AG09309 (cell line): Measurements from ENCODE around the gene AATK.
A peak's percentile ranks its signal among the peaks of the same experiment; 100 is the strongest.

Source experiments
- DNase-seq: peaks from one replicate; pipeline ENCODE4 v3.0.0-alpha.2; 2010; ENCODE audit warnings: low read depth
- H3K4me3 ChIP-seq: 2 replicates; pipeline ENCODE4 v1.5.1; 2011; ENCODE audit warnings: mild to moderate bottlenecking, low read depth, low read length, moderate library complexity; ENCODE audit not compliant: control insufficient read depth
- CTCF ChIP-seq: IDR thresholded peaks from 2 replicates; pipeline ENCODE4 v1.5.1; 2011; ENCODE audit warnings: mild to moderate bottlenecking, low read depth, low read length, inconsistent platforms; ENCODE audit not compliant: insufficient read depth, control insufficient read depth; ENCODE audit errors: missing control alignments

AATK gene

GRCh38 chr17:81200695-81201580 is 34.9 kb upstream of the AATK start:
- TF ChIP-seq CTCF = peak; percentile 69
- DNase-seq = peak; percentile 49
- H3K4me3 ChIP-seq = no peak overlapping the region

- no peak for DNase-seq
- TF ChIP-seq CTCF = no peak
- no peak overlapping the region for H3K4me3 ChIP-seq
Measured at GRCh38 chr17:81200201-81200600, 34.2 kb upstream of the AATK start.

GRCh38 chr17:81199482-81199830 is 33.4 kb upstream of the AATK start:
- no peak for TF ChIP-seq CTCF
- no peak overlapping the region for H3K4me3 ChIP-seq
- no peak for DNase-seq

- no peak for DNase-seq
- H3K4me3 ChIP-seq = no peak overlapping the region
- TF ChIP-seq CTCF = no peak
Measured at GRCh38 chr17:81198826-81199481, 32.9 kb upstream of the AATK start.

GRCh38 chr17:81197831-81198490 is 31.9 kb upstream of the AATK start:
- no peak overlapping the region for H3K4me3 ChIP-seq
- TF ChIP-seq CTCF = no peak
- DNase-seq = no peak

- TF ChIP-seq CTCF = no peak
- no peak for DNase-seq
- no peak overlapping the region for H3K4me3 ChIP-seq
Measured at GRCh38 chr17:81197409-81197795, 31.4 kb upstream of the AATK start.
